ENCODE data around the gene NEK5. TPM values are rescaled to one million over a fixed set of nuclear protein-coding genes. Genes with fewer than 3 reads are reported as not detected.
"Not testable (repeated sequence)": the region's sequence is repeated elsewhere in the genome, so short reads cannot be mapped to it uniquely, and the experiment has no call there.

The NEK5 gene
- total RNA-seq, 4 donors from 2014 or later, result 0.07 TPM; not detected in 3

DNA sequence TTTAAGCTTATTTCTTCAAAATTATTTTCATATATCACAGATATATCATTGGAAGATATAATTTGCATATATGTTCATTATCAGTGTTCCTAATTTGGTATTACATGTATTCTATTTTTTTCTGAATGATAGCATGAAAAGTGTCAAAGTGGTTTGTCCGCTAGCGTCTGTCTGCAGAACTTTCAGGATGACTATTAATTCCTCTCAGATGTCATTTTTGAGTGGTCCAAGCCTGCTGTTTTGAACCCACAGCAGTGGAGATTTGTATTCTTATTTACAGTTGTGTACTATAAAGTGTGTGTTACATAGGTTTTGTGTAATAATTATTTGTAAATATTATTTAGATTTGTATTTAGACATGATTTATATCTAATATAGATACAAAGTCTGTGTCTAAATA lies 95.8 kb downstream of the NEK5 start:
- Histone ChIP-seq H3K27me3 (no peaks in the 10 kb centered on the region), H3K4me3 (no peak overlapping the region), H3K27ac (no peak overlapping the region), H3K4me1 (no peaks in the 10 kb centered on the region), H3K36me3 (peaks cover 0 to 12% of the 10 kb centered on the region in 2 donors), H3K9me3 (no peaks in the 10 kb centered on the region)
- TF ChIP-seq CTCF (IDR thresholded peaks at IDR 0.05 in 4 of 5, conservative IDR thresholded peaks at IDR 0.05 in 1 of 5), result no peak
- TF ChIP-seq POLR2A (IDR thresholded peaks at IDR 0.05), result no peak
- intact Hi-C loops (cut with DNase I; ENCODE audit: low total_unique reads), result no loop called here
- in situ Hi-C loops (cut with MboI; ENCODE audit: low sequenced_read_pairs in 4 of 4), result no loop called here
- no peak for DNase-seq
- no peak for ATAC-seq

- H3K27me3 ChIP-seq; H3K4me3 ChIP-seq; H3K27ac ChIP-seq; in situ Hi-C loops (cut with MboI; ENCODE audit: low sequenced_read_pairs in 4 of 4); H3K4me1 ChIP-seq; DNase-seq; ATAC-seq; intact Hi-C loops (cut with DNase I; ENCODE audit: low total_unique reads); H3K9me3 ChIP-seq: not testable (repeated sequence)
- H3K36me3 ChIP-seq, result peaks cover 0 to 27% of the 10 kb centered on the region in 2 donors
Measured at GRCh38 chr13:52030401-52030800, 98.5 kb downstream of the NEK5 start.

- no peak for TF ChIP-seq CTCF (IDR thresholded peaks at IDR 0.05 in 4 of 5, conservative IDR thresholded peaks at IDR 0.05 in 1 of 5)
- TF ChIP-seq POLR2A (IDR thresholded peaks at IDR 0.05), result no peak
- ATAC-seq, result no peak
- Histone ChIP-seq H3K4me3 (no peak overlapping the region), H3K36me3 (peaks cover 0 to 34% of the 10 kb centered on the region in 2 donors), H3K4me1 (no peaks in the 10 kb centered on the region), H3K27me3 (no peaks in the 10 kb centered on the region), H3K27ac (no peak overlapping the region), H3K9me3 (no peaks in the 10 kb centered on the region)
- DNase-seq, result no peak
- in situ Hi-C loops (cut with MboI; ENCODE audit: low sequenced_read_pairs in 4 of 4), result no loop called here
- intact Hi-C loops (cut with DNase I; ENCODE audit: low total_unique reads), result no loop called here
Measured at GRCh38 chr13:52029569-52029968, 99.3 kb downstream of the NEK5 start.

- ATAC-seq (no peak), DNase-seq (no peak)
- H3K27ac ChIP-seq, result no peak overlapping the region
- H3K36me3 ChIP-seq, result peaks cover 0 to 47% of the 10 kb centered on the region in 2 donors
- in situ Hi-C loops (cut with MboI; ENCODE audit: low sequenced_read_pairs in 4 of 4) (no loop called here), intact Hi-C loops (cut with DNase I; ENCODE audit: low total_unique reads) (no loop called here)
- no peaks in the 10 kb centered on the region for H3K27me3 ChIP-seq
- H3K4me1 ChIP-seq, result no peaks in the 10 kb centered on the region
- TF ChIP-seq POLR2A (IDR thresholded peaks at IDR 0.05) (no peak), CTCF (IDR thresholded peaks at IDR 0.05 in 4 of 5, conservative IDR thresholded peaks at IDR 0.05 in 1 of 5) (no peak)
- no peak overlapping the region for H3K4me3 ChIP-seq
- H3K9me3 ChIP-seq, result no peaks in the 10 kb centered on the region
Measured at GRCh38 chr13:52027832-52028231, 101.0 kb downstream of the NEK5 start.

GRCh38 chr13:52026246-52026626 lies 102.6 kb downstream of the NEK5 start:
- Histone ChIP-seq H3K36me3 (peaks cover 0 to 51% of the 10 kb centered on the region in 2 donors), H3K4me3 (no peak overlapping the region), H3K27ac (no peak overlapping the region), H3K9me3 (no peaks in the 10 kb centered on the region), H3K27me3 (no peaks in the 10 kb centered on the region), H3K4me1 (no peaks in the 10 kb centered on the region)
- no peak for DNase-seq
- no peak for ATAC-seq
- in situ Hi-C loops (cut with MboI; ENCODE audit: low sequenced_read_pairs in 4 of 4), result no loop called here
- TF ChIP-seq POLR2A (IDR thresholded peaks at IDR 0.05), result no peak
- TF ChIP-seq CTCF (IDR thresholded peaks at IDR 0.05 in 4 of 5, conservative IDR thresholded peaks at IDR 0.05 in 1 of 5), result no peak
- intact Hi-C loops (cut with DNase I; ENCODE audit: low total_unique reads), result no loop called here

Measured in gastrocnemius medialis (tissue), 4 donors.